NCI-H1092 treated with DMSO at 0.1 percent for 48 hours (cell line): ENCODE results near the gene ARHGEF37.
"Not testable (repeated sequence)": the region's sequence is repeated elsewhere in the genome, so short reads cannot be mapped to it uniquely, and the experiment has no call there.

Source experiments
- DNase-seq: peaks from one replicate; lab custom pipeline; 2025; lab: John Stamatoyannopoulos, UW

The ARHGEF37 gene, protein sequence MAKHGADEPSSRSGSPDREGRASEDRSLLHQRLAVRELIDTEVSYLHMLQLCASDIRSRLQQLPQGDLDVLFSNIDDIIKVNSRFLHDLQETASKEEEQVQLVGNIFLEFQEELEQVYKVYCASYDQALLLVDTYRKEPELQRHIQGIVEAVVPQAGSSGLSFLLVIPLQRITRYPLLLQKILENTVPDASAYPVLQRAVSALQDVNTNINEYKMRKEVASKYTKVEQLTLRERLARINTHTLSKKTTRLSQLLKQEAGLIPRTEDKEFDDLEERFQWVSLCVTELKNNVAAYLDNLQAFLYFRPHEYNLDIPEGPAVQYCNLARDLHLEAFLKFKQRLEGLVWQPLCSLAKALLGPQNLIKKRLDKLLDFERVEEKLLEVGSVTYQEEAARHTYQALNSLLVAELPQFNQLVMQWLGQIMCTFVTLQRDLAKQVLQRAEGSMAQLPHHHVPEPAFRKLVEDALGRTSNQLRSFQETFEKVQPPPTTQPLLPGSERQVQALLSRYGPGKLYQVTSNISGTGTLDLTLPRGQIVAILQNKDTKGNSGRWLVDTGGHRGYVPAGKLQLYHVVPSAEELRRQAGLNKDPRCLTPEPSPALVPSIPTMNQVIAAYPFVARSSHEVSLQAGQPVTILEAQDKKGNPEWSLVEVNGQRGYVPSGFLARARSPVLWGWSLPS

GRCh38 chr5:149581192-149581861 lies at the start of gene ARHGEF37:
Gene ARHGEF37 (plus strand): TSS chr5:149581498. CDS start chr5:149597770, 16,272 bp downstream.
- peak; percentile 71 for DNase-seq

DNA sequence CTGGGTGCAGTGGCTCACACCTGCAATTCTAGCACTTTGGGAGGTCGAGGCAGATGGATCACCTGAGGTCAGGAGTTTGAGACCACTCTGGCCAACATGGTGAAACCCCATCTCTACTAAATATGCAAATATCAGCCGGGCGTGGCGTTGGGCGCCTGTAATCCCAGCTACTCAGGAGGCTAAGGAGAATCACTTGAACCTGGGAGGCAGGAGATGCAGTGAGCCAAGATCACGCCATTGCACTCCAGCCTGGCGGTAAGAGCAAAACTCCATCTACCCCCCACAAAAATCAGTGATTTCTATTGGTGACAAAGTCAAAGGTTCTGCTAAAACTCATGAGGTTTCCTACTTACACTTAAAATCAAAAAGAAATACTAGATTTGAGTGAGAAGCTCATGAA lies 48.9 kb upstream of the ARHGEF37 start:
- no peak for DNase-seq

- DNase-seq, result not testable (repeated sequence)
These were observed 45.5 kb upstream of the ARHGEF37 start for GRCh38 chr5:149535787-149536186.

GRCh38 chr5:149537374-149537975 lies 43.8 kb upstream of the ARHGEF37 start:
- no peak for DNase-seq

DNA sequence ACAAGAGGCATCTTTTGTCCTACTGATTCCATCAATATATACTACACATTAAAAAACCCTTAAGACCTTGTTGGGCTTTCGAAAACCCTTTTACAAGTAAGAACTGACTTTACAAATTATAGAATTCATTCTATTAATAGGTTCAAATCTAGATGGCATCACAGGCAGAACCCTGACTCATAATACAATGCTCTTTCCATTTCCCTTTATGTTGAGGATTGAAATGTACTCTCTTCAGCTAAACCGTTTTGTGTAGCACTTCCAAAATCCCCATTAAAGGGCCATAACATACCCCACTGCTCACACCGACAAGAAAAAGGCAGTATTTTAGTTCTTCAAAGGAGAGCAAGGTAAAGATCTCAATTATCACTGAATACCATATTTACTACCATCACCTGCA lies 41.2 kb upstream of the ARHGEF37 start:
- DNase-seq, result no peak

DNA sequence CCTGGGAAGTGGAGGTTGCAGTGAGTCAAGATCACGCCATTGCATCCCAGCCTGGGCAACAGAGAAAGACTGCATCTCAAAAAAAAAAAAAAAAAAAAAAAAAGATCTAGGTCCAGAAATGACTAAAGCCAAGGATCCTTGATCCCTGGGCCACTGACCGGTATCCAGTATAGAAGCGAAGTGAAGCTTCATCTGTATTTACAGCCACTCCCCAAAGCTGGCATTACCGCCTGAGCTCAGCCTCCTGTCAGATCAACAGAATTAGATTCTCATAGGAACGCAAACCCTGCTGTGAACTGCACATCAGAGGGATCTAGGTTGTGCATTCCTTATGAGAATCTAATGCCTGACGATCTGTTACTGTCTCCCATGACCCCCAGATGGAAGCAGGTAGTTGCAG lies 39.4 kb upstream of the ARHGEF37 start:
- DNase-seq, result no peak

DNA sequence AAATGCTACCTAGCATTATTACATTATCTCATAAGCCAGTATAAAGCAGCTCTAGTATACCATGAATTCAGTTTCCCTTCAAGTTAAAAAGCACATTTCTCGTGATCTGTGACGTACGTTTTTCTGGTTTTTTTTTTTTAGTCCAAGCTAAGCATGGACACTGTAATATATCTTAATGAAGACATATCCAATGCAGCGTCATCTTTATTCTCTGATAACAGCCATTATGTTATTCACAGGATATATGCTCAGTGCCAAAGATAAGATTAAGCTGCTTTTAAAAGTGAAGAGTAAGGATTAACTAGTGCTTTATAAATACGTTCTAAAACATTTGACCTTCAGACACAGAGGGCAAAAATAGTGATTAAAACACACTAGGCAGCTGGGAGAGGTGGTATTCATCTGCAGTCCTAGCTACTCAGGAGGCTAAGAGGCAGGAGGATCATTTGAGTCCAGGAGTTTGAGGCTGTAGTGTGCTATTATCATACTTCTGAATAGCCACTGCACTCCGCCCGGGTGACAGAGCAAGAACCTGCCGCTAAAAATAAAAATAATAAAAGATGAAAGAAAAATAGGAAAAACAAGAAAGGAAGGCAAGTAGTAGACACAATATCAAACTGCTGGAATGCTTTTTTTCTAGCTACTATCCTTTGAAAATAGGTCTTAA lies 37.8 kb upstream of the ARHGEF37 start:
- DNase-seq, result no peak

GRCh38 chr5:149544028-149544420 lies 37.3 kb upstream of the ARHGEF37 start:
- DNase-seq, result no peak

DNA sequence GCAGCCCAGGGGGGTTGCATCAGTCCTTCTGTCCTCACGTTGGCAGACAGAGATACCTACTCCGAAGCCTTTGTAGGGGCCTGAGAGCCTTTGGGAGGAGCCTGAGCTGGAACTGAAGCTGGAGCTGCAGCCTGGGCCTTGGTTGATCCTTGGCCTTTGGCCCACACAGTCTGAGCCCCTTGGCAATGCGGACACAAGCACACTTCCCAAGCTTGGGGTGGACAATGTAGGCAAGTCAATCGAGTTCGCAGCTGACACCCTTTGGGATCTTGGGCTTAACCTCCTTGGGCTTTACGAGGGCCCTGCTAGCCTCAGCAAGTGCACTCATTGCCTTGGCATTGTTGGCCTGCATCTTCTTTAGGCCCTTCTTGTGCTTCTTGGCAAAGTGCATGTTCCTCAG lies 36.0 kb upstream of the ARHGEF37 start:
- no peak for DNase-seq

DNA sequence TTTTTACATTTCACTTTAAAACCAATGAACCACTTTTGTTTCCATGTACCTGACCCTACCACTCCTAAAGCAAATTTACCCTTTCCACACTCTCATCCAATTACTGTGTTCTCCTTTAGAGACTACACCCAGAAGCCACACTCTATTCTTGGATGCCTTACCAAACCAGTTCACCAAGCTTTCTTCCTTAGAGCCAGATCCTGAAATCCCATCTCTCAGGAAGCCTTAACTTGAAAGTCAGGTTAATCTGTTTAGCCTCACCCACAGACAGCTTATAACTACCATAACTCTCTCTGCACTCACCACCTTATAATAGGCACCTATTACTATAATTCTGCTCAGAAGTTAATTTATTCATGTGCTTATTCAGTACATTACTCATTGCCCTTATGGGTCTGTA lies 34.3 kb upstream of the ARHGEF37 start:
- no peak for DNase-seq

- DNase-seq, result peak; percentile 39
These were observed 31.6 kb upstream of the ARHGEF37 start for GRCh38 chr5:149549461-149550267.

DNA sequence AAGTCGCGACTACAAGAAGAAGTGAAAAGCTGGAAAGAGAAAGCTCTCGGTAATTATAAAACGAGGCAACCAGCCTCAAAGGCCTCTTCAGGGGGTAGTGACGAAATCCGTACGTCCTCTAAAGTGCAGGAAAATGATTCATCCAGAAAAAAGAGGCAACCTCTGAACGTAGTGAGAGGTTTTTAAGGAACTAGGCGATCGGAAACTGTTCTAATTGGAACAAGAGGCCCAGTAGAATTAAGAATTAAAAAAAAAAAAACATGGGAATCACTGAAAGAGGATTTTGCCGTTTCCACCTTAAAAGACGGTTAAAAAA lies 31.1 kb upstream of the ARHGEF37 start:
- no peak for DNase-seq

DNA sequence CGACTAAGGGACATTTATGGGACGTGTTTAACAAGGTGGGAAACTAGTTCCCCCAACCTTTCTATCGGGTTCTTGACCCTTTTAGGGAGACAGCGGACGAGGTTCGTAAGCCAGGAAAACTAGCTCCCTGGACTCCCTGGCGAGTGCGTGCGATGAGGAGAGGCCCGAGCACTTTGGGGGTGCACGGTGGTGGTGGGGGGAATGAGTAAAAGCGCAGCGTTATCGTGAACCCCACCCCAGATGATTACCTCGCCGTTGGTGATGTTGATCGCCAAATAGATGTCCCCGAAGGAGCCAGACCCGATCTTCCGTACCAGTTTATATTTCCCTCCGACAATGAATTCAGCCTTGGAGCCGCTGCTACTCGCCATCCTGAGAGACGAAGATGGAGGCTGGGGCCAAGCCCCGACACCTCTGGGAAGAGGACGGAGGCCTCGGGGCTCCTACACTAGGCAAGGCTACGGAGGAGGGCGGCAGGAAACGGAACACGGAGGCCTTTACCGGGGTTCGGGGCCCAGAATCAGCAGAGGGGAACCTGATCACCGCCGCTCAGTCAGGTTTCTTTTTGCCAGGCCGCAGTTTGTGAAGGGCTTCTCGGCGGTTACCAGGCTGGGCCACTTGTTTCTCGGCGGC lies 30.6 kb upstream of the ARHGEF37 start:
- peak; percentile 12 for DNase-seq

DNA sequence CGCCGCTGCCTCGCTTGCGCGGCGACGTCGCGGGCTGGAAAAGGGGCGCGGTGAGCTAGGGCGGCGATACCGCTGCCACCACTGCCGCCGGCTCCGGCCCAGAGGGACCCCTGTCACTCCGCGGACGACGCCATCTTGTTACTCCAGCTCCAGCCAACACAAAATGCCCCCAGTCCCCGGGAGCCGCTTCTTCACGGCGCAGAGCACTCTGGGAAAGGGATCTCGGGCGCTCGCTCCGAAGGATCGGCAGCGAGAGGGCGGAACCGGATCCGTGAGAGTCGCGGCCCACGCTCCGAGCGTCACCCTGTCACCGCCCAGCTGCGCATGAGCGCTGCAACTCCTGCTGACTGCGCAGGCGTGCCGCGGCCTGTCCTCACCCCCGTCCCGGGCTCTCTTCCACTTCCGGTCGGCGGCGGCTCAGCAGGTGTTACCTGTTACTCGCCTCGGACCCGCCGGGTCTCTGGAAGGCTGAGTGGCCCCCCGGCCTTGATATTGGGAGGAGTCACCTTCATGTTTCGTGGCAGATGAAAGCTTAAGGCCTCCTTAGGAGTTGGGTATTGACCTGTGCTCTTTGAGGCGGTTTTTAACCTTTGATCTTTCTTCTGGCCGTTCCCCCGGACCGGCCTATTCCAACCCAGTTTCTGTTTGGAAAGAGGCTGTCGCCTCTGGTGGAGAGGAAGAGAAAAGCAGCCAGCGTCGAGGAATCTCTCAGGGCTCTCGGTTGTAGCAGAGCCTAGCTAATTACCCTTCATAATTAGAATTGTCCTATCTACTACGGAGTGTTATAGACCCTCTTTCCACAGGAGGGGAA lies 29.9 kb upstream of the ARHGEF37 start, which contains the start of gene CSNK1A1:
Gene CSNK1A1, minus strand, starts transcription at position 213 of the 811 bp plus-strand sequence. CDS start 475 bp downstream, outside the sequence.
- DNase-seq, result peak; percentile 97

- no peak for DNase-seq
These were observed 29.2 kb upstream of the ARHGEF37 start for GRCh38 chr5:149552038-149552494.

DNA sequence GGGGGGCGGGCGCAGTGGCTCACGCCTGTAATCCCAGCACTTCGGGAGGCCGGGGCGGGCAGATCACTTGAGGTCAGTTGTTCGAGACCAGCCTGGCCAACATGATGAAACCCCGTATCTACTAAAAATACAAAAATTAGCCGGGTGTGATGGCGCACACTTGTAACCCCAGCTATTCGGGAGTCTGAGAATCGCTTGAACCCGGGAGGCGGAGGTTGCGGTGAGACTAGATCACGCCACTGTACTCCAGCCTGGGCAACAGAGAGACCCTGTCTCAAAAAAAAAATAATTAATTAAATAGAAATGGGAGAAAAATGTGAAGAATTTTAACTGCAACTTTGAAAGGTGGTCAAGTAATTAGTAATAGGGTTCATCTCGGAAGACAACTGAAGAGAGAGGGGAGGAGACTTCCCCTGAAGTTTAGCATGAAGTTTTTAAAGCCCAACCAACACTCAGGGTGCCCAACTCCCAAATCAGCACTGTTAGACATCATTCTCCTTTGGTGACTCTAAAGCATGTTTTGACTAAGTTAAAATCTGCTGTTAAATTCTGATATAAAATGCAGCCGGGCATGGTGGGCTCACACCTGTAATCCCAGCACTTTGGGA lies 28.6 kb upstream of the ARHGEF37 start:
- DNase-seq, result no peak

GRCh38 chr5:149559706-149560105 lies 21.6 kb upstream of the ARHGEF37 start:
- DNase-seq, result no peak

- no peak for DNase-seq
These were observed 19.4 kb upstream of the ARHGEF37 start for GRCh38 chr5:149561848-149562247.

DNA sequence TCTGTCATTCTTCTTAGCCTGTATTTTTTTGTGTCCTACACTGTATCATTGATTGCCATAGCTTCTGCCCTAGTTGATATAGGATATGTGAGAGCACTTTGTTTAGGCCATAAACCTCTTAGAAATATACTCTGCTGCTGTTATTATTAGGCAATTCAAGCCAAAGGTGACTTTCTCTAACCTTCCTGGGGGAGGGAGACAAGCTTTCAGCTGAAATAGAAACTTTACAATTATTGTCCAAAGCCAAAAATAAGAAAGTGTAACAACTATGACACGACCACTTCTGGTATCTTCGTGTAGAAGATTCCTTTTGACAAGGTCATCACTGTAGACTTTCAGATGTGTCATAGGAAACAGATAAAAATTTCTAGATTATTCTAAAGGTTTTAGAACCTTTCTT lies 17.8 kb upstream of the ARHGEF37 start:
- DNase-seq, result no peak
